ENCODE data around the gene PPIL6.

The PPIL6 gene

GRCh38 chr6:109460161-109460829 is 19.9 kb upstream of the PPIL6 start:
- TF ChIP-seq YY1 (IDR thresholded peaks at IDR 0.05; ENCODE audit: low read depth) (no peak), TCF12 (IDR thresholded peaks at IDR 0.05; ENCODE audit: low read depth) (no peak), ZBTB7A (IDR thresholded peaks at IDR 0.05; ENCODE audit: low read depth) (no peak), MAX (IDR thresholded peaks at IDR 0.05) (no peak), CREB1 (IDR thresholded peaks at IDR 0.05; ENCODE audit: low read depth) (no peak), CEBPB (IDR thresholded peaks at IDR 0.05) (no peak), TAF1 (IDR thresholded peaks at IDR 0.05; ENCODE audit: low read depth) (no peak), EGR1 (IDR thresholded peaks at IDR 0.05) (no peak), USF1 (IDR thresholded peaks at IDR 0.05) (no peak), TEAD4 (IDR thresholded peaks at IDR 0.05) (no peak), EP300 (IDR thresholded peaks at IDR 0.05; ENCODE audit: borderline replicate concordance) (no peak), RAD21 (IDR thresholded peaks at IDR 0.05; ENCODE audit: low read depth) (no peak), FOXM1 (IDR thresholded peaks at IDR 0.05; ENCODE audit: borderline replicate concordance, low read depth) (no peak), REST (IDR thresholded peaks at IDR 0.05; ENCODE audit: low read depth) (no peak), NFIC (IDR thresholded peaks at IDR 0.05) (no peak)

- no peak for TF ChIP-seq RAD21 (IDR thresholded peaks at IDR 0.05; ENCODE audit: low read depth)
- TF ChIP-seq CEBPB (IDR thresholded peaks at IDR 0.05) = no peak
- no peak for TF ChIP-seq NFIC (IDR thresholded peaks at IDR 0.05)
- TF ChIP-seq TAF1 (IDR thresholded peaks at IDR 0.05; ENCODE audit: low read depth) = no peak
- TF ChIP-seq EP300 (IDR thresholded peaks at IDR 0.05; ENCODE audit: borderline replicate concordance) = no peak
- TF ChIP-seq MAX (IDR thresholded peaks at IDR 0.05) = no peak
- TF ChIP-seq TCF12 (IDR thresholded peaks at IDR 0.05; ENCODE audit: low read depth) = no peak
- TF ChIP-seq USF1 (IDR thresholded peaks at IDR 0.05) = no peak
- no peak for TF ChIP-seq FOXM1 (IDR thresholded peaks at IDR 0.05; ENCODE audit: borderline replicate concordance, low read depth)
- TF ChIP-seq CREB1 (IDR thresholded peaks at IDR 0.05; ENCODE audit: low read depth) = no peak
- no peak for TF ChIP-seq REST (IDR thresholded peaks at IDR 0.05; ENCODE audit: low read depth)
Measured at GRCh38 chr6:109458774-109459531, 18.5 kb upstream of the PPIL6 start.

GRCh38 chr6:109457562-109457996 is 17.2 kb upstream of the PPIL6 start:
- TF ChIP-seq ZBTB7A (IDR thresholded peaks at IDR 0.05; ENCODE audit: low read depth) = no peak
- TF ChIP-seq USF1 (IDR thresholded peaks at IDR 0.05) = no peak
- no peak for TF ChIP-seq RAD21 (IDR thresholded peaks at IDR 0.05; ENCODE audit: low read depth)
- TF ChIP-seq TEAD4 (IDR thresholded peaks at IDR 0.05) = no peak
- TF ChIP-seq MAX (IDR thresholded peaks at IDR 0.05) = no peak
- TF ChIP-seq EGR1 (IDR thresholded peaks at IDR 0.05) = no peak
- no peak for TF ChIP-seq REST (IDR thresholded peaks at IDR 0.05; ENCODE audit: low read depth)
- TF ChIP-seq FOXM1 (IDR thresholded peaks at IDR 0.05; ENCODE audit: borderline replicate concordance, low read depth) = no peak
- TF ChIP-seq TCF12 (IDR thresholded peaks at IDR 0.05; ENCODE audit: low read depth) = no peak
- no peak for TF ChIP-seq CEBPB (IDR thresholded peaks at IDR 0.05)
- no peak for TF ChIP-seq EP300 (IDR thresholded peaks at IDR 0.05; ENCODE audit: borderline replicate concordance)
- no peak for TF ChIP-seq TAF1 (IDR thresholded peaks at IDR 0.05; ENCODE audit: low read depth)
- no peak for TF ChIP-seq CREB1 (IDR thresholded peaks at IDR 0.05; ENCODE audit: low read depth)
- TF ChIP-seq NFIC (IDR thresholded peaks at IDR 0.05) = no peak
- TF ChIP-seq YY1 (IDR thresholded peaks at IDR 0.05; ENCODE audit: low read depth) = no peak

Measured in Ishikawa (cell line).